NCI-H526 treated with DMSO at 0.1 percent for 48 hours (cell line): ENCODE measurements around the gene NPTX1.

Source experiments
- DNase-seq: peaks from one replicate; lab custom pipeline; 2025; lab: John Stamatoyannopoulos, UW

Gene NPTX1

DNA sequence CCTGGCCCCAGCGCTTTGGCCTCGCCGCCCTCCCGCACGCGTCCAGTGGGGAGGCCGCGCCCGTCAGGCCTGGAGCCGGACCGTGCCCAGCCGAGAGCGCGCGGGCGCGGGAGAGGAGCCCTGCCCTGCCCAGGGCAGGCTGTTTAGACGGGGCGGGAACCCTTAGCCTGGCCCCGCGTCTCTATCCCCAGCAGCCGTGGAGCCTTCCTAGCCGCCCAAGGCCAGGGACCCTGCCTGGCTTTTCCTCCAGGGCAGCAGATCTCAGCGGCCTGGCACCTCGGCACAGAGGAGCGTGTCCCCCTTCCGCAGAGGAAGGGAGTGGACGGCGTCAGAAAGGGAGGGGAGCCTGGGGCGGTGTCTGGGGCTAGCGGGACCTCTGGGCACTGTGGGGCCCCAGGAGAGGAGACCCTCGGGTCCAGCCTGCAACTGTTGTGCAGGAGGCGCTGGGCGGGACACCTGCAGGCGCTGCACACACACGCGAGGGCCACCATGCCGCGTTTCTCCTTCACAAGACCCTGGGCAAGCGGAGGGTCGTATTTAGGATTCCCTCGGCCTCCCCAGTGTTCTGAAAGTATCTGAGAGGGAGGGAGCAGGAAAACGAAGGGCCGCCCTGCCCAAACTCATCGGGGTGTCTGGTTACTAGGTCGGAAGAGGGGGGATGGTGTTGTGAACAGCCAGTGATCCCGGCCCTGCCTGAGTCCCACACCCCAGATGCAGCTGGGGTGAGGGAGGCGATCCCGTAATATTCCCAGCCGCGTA, 2.3 kb upstream of the NPTX1 start:
- no peak for DNase-seq

DNA sequence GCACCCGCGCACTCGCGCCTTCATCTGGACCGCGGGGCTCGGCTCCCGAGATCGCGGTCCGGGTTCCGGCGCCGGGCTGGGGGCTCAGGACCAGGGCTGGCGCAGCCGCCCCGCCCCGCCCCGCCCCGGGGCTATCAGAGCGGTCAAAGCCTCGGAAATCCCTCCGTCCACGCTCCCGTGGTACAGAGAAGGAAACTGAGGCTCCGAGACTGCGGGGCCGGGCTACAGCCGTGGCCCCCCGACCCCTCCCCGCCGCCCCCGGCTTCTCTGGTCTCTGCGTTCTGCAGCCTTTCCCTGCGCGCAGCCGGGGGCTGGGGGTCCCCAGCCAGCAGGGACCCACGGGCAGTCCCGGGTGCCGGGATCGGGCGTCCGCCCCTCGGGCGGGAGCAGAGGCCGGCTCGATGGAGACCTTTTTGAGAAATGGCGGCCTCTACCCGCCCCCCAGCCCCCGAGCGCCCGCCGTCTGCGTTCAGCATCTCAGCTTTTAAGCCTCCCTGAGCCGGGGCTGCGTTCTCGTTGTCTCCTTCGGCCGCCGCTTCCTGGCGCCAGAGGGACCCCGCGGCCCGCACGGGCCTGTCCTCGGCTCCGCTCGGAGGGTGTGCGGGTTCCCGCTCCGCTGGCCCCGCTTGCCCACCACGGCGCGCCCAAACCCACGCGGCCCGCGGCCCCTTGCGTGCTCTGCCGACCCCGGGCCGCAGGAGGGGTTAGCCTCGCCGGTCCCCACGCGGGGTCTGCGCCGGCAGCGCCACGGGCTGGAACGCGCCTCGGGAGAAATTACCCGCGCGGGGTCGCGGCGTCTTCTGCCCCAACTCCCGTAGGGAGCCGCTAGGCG, 1.5 kb upstream of the NPTX1 start:
- peak; percentile 7 for DNase-seq

DNA sequence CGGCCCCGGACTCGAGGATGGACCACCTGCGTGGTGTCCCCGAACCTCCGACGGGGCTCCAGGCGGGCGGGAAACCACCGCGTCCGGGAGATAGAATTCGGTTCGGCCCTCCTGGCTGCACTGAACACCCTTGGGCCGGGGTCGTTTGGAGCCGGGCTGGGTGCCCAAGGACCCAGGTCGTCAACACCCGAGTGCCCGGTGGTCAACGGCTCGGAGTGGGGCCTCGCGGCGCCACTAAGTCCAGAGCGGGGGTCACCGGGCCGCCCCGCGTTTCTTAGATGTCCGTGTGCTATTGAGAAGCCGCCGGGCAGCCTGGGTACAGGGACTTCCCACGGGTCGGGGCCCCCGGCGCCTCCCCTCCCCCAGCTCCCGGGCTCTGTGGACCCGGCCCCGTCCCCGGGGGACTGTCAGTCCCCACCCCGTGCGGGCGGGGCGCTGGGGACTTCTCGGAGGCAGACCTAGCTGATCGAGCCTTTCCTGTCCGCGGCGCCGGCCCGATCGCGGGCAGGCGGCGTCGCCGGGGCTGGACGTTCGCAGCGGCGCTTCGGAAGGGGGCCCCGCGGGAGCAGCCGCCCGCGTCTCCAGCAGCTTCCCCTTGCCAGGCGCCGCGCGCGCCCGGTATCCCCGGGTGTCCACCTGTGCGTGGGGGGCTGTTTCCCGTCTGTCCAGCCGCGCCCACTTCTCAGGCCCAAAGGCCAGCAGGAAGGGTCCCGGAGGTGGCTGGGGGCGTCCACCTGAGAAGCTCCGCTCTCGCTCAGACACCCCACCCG, 655 bp upstream of the NPTX1 start:
- DNase-seq, result no peak

DNA sequence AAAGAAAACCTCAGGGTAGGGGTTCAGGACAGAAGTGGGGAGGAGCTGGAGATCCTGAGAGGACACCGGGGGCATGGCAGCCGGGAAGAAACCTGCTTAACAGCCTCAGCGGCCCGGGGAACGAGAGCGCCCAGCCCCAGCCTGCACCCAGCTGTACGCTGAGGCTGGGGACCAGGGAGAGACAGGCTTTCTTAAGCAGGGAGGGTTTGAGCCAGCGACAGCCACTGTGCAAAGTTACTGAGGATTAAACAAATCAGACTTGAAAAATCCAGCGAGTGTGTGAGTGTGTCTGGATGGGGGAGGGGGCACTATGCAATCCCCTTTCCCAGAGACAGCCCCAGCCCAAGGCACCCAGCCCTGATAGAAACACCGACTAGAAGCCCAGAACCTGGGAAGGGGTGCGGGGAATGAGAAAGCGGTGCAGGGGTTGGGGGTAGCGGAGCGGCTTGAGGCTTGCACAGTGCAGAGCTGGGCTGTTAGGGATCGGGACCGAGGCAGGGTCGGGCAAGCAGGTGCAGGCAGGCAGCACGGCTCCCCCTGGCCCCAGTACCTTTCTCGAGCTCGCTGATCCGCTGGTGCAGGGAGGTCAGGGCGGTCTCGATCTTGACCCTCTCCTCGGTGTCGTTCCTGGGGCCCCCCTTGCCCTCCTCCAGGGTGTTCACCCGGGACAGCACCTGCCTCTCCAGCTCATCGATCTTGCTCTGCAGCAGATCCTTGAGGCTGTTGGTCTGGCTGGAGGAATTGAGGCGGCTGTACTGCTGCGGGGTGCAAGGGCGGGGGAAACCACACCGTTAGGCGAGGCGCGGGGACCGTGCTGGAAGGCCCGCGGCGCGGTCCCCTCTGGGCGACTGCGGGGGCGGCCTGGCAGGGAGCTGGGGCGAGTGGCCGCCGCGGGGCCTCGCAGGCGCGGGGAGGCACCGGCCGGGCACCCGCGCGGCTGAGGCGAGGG, 1.2 kb downstream of the NPTX1 start:
- DNase-seq, result peak; percentile 49

DNA sequence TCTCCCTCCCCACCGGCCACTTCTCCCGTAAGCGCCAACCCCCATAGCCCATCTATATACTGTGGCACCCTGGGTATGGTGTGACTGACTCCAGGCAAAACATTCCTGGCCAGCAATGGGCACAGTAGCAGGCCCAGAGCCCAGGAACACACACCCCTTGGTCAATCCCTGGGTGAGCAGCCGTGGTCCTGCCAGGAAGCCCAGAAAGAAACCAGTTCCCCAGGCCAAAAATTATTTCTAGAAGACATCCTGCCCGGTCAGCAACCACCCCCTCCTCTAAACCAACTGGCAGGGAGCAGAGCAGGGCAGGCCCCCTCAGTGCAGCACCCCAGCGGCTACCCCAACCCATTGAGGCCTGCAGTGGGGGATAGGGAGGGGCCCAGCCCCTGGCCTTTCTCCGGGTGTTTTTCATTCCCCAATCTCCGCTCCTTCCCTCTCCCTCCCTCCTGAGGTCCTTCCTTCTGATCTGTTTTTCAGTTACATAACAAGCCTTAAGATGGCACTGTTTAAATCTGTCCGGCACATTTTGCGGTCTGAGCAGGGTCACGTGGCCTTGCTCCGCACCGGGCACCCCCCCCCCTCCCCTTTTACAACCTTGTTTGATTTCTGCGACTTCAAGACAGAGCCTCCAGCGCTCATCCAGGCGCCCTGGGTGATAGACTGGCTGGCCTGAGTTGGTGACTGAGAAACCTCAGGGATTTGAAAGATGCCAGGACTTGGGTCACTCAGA, 2.0 kb downstream of the NPTX1 start:
- peak; percentile 27 for DNase-seq

DNA sequence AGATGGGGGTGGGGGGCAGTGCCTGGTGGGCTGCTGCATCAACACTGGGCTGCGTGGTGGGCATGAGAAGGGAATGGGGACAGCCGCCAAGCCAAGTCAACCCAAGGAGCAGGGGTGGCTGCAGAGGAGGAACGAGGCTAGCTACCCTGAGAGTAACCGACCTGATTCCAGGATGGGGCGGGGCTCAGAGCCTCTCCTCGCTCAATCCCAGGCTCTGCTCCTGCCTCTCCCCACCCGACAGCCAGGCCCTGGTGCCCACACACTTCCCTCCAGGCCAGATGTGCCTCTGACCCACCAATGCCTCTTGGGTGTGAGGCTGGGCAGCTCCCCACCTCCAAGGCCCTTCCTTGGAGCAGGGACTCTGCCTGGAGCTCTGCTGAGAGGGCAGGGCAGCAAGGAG, 2.7 kb downstream of the NPTX1 start:
- no peak for DNase-seq

DNA sequence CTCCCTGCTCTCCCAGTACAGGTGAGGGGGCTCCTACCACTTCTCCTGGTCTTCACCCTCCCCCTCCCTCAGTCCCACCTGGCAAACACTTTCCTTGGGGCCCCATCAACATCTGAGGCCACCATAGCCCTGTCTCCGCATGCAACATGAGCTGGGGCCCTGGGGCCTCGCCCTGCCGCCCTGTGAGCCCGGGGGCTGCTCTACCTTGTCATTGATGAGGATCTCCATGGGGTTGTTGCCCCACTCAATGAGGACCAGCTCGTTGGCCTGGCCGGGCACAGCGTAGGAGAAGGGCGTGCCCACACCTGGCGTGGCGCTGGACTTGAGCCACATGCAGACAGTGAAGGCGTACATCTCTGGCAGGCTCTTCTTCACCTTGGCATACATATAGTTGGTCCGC, 3.4 kb downstream of the NPTX1 start:
- no peak for DNase-seq

DNA sequence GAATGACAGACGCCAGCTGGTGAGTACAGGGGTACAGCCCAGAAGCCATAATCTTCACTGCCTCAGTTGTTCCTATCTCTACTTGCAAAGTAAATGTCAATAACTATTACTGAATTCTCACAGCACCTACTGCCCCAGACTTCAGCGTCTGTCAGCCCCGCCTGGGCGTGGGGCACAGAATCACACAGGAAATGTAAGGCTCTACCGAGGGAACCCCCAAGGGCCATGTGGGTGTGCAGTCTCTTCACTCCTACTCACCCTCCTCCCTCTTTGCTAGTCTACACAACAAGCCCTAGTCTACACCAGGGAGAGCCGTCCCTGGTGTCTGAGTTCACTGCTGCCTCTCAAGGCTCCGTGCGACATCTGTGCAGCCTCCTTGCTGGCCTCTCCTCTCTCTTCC, 4.5 kb downstream of the NPTX1 start:
- DNase-seq, result no peak

DNA sequence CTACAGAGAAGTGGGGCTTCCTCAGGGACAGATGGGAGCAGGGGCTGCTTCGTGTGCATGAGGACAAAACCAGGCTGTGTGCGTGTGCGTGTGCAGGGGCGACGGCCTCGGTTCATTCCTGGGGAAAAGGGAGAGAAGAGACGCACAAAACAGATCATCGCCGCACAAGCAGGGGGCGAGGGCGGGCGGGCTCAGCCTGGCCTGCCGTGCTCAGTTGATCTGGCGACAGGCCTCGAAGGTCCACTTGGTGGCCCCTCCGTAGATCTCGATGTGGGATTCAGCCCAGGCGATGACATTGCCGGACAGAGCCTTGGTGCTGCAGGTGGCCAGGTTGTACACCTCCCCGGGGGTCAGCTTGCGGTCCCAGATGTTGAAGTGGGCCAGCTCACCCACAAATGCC, 5.8 kb downstream of the NPTX1 start:
- DNase-seq, result no peak

DNA sequence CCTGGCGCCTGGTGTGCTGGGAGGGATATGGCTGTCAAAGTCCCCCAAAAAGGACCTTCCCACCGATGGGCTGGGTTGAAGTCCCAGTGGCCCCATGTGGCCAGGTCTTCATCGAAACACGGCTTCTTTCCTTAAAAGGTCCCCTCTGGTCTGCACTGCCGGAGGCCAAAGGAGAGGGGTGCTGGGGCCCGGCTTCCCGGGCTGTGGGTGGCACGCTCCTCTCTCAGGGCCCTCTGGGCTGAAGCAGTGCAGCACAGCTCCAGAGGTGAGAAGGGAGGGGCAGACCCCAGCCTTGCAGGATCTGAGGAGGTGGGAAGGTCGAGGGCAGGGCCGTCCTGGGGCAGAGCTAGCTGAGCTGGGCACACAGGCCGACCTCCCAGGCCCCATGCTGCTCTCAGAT, 6.7 kb downstream of the NPTX1 start:
- no peak for DNase-seq

DNA sequence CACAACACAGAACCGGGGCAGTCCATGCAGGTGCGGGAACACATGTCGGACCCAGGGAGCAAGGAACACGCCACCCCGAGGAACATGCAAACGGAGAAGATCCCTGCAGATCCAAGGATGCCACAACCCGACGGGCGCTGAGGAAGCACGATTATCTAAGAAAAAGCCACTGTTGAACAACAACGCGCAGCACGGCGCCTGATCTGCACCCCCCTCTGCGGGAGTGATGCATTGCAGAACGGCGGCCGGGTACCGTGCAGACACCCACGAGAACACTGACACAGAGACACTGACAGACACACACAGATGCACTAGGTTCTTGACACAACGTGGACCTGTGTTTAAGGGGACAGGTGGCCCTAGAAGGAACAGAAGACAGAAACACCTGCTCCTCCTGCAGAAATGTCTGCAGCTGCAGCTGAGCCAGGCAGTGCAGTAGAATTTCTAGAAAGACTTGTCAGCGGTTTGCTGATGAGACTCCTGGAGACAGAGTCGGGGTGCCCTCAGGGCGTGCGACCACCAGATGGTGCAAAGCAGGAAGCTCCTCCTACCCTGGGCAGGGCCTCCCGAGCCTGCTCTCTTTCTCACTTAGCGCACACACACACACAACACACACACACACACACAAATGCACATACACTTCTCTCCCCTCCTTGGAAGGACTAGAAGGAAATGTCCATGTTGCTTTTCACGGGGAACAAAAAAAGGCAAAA, 7.5 kb downstream of the NPTX1 start:
- DNase-seq, result no peak

DNA sequence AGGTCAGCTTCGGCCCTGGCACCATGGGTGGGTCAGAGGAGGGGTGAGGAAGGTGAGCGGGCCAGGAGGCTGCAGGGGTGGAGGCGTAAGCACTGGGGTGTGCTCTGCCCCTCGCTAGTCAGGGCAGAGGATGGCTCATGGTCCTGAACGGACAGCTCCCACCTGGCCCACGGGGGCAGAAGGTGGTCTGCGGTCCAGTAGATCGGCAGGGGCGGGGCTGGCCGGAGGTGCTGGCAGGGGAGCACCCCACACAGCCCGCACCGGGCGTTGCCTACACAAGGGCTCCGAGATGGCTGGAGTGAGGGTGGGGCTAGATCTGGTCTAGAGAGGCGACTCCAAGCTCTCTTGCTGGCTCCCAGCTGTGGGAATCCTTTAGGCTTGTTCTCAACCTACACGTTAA, 8.2 kb downstream of the NPTX1 start:
- no peak for DNase-seq

DNA sequence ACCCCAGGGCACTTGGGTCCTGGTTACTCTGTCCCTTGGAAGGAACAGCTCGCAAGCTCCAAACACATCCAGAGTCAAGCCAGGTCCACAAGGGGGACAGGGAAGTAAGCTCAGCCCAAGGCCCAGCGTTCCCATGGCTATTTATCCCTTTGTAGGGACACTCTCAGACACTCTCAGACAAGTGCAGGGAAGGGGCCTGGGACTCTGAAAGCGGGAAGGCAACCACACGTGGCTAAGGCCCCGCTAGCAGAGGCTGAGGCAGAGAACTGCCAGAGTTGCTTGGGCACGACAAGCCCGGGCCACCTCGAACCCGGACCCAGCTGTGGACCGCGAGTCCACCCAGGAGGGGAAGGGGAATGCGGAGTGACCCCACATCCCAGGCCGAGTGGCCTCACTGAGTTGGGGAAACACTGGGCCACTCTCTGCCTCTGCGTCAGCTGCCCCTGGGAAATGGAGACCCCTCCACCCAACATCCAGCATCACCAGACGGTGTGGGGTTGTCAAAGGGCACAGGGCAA, 10.2 kb downstream of the NPTX1 start:
- DNase-seq, result no peak

DNA sequence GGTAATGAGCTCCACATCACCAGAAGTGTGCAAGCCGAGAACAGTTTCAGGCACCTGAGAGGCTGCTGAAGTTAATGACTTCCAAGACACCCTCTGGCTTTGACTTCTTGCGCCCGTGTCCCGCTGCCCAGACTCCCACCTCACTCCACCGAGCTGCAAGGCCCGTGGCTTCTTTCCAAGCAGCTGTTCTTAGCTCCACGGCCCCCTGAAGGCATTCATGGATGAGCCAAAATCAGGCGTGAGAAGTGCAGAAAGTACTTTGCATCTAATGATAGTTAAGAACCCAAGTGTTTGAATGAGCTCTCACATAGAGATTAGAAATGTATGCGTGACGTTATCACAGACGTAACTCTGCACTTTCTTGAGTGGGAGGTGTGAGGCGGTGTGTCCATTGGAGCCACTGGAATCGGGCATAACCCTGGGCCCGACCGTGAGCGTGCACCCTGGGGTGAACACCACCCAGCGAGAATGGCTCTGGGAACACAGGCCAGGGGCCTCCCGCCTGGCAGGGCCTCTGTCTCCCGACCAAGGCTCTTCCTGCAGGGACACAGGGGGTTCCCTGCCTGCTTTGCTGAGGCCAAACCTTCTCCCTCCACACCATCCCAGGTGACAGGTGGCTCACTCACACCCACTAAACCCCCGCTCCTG, 11.0 kb downstream of the NPTX1 start:
- no peak for DNase-seq

DNA sequence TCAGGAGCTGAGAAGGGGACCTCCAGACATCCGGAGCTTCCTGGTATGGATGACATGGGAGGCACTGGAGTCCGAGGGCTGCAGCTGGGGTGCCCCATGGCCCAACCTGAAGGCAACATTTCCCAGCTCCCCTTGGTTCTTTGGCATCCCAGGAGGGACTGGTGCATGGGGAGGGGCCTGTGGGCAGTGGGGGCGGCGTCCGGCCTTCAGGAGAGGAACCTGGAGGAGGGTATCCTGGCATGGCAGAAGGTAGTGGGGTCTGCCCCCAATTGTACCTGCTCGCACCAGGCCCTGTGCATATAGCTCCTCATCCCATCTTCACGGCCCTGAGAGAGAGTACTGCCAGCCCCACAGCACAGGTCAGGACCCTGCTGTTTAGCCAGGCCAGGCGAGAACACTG, 11.9 kb downstream of the NPTX1 start:
- no peak for DNase-seq

DNA sequence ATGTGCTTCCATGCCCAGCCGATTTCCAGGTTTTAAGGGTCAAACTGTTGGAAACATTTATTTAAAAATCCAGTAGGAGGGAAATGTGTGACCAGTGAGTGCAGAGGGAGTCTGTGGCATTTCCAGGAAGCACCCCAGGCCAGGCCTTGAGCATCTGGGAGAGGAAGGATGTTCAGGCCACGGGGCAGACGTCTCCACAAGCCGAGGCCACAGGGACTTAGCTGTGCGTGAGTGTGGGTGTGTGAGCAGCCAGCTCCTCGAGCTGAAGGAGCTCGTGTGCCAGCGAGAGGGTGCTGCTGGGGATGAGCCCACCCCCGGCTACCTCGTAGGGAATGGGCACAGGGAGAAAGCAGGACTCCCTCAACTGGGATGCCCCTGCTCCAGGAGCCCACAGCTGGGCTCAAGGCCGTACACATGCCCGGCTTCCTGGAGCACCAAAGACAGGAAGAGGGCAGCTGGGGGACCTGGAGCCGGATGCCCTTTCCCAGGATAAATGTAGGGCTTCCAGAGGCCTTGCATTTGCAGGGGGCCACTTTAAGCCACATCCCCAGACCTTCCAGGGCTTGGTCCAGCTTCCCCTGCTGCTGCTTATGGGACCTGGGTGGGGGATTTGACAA, 12.5 kb downstream of the NPTX1 start:
- DNase-seq, result no peak

DNA sequence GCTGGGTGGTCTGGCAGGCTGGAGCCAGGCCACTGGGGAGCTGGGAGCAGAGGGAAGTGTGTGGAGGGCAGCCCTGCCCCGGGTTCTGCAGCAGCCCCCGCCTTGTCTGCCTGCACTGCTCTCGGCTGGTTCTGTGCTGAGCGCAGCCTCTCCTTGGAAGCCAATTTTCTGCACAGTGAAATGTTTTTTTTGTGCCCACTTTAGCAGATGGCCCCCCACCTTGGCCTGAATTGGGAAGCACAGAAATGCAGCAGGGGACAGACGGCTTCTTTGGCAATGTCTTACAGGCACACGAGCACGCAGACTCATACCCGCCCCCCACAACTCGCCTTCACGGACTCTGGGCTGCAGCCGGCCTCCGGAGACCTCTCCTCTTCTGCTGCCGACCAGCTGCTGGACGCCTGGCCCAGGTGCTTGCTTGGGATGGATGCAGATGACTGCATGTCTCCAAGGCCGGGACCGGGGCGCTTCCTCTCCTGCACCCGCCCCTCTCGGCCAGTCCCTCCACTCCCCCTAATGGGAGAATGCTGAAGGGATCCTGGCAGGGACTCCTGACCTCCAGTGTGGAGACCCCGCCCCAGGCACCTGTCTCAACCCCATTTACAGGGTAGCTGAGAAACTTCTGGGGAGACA, 14.8 kb downstream of the NPTX1 start:
- no peak for DNase-seq

DNA sequence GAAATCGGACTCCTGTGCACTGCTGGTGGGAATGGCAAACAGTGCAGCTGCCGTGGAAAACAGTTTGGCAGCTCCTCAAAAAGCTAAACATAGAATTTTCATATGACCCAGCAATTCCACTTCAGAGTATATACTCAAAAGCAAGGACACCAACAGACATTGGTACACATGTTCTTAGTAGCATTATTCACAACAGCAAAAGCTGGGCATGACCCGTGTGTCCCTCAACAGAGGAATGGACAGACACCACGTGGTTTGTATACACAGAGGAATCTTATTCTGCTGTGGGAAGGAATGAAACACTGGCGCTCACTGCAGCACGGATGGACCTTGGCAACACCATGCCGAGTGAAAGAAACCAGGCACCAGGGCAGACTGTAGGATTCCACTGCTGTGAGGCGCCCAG, 16.0 kb downstream of the NPTX1 start:
- DNase-seq, result no peak

DNA sequence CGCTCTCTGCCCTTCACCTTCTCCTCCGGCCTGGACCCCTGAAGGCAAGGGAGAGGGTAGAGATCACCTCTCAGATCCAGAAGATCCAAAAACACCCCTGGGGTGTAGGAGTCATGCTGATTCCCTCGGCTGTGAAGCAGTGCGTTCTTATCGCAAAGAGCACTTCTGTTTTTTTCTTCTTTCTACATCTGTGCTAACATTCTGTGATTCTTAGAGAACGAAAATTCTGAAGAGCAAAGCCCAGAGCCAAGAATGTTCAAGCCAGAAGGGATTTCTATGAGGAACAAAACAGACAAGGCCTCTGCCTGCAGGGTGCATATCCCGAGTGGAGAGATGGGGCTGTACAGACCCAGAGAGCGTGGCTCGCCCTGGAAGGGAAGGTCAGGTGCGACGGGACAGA, 17.2 kb downstream of the NPTX1 start:
- no peak for DNase-seq
